ENCODE results near the gene PXDC1.
"Not testable (repeated sequence)": the region's sequence is repeated elsewhere in the genome, so short reads cannot be mapped to it uniquely, and the experiment has no call there.

PXDC1 gene

DNA sequence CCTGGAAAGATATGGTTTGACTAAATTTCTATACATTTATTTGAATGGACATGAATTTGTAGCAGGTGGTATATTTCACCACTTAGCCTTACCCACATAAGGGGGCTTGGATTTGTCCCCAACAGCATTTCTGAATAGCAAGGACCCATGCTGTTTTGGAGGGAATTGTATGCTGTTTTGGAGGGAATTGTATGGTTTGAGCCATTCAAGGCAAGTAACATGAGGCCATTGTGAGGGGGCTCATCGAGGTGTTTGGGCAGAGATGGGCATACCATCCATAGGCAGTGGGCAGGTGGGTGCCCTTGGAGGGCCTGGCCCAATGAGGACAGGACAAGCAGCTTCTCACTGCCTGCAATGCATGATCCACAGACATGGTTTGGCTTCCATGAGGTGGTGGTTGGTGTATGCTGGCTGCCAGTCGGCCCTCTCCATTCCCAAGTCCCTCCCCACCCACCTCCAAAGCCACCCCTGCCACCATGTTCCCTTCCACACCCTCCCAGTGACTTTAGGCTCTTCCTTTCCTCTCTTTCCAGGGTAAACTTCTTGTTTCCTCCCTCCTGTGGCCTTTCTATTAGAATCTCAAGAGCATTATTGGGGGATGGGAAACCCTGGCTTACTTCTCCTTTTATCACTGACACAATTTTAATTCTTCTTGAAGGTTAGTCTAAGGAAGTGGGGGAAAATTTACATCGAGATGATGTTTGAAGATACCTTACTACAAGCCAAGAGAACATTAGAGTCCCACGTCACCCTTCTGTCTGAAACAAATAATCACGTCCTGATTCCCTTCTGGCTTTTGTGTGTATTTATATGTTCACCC, 13.2 kb upstream of the PXDC1 start:
- DNase-seq (ENCODE audit: low read depth in 2 of 2, low spot score in 1 of 2) = no peak

GRCh38 chr6:3762852-3763251, 11.3 kb upstream of the PXDC1 start:
- DNase-seq (ENCODE audit: low read depth in 2 of 2, low spot score in 1 of 2) = no peak

- DNase-seq (ENCODE audit: low read depth in 2 of 2, low spot score in 1 of 2) = no peak
Observed at GRCh38 chr6:3762359-3762758, 10.8 kb upstream of the PXDC1 start.

GRCh38 chr6:3761989-3762270, 10.4 kb upstream of the PXDC1 start:
- DNase-seq (ENCODE audit: low read depth in 2 of 2, low spot score in 1 of 2) = no peak

DNA sequence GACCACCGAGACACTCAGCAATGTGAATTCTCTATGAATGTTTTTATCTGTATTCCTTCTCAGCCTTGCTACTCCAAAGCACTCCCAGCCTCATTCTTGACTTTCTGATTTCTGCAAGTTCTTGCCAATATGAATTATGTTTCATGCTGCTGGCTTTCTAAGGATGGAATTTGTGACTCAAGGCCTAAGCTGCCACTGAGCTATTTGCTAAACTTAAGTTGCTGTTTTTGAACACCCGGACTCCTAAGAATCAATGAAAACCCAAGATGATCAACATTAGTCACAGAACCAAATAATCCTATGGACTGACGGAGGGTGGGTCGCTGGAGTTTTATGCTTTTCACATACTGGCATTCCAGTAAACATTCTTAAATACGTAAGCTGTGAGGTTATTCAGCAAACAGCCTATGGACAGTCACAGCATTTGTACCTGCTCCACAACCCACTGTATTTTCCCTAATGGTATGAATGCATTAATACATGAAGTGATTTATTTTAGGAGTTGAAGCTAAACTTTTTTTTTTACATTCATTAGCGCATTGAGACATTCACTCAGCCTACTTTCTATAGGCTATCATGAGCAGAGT, 8.2 kb upstream of the PXDC1 start:
- DNase-seq (ENCODE audit: low read depth in 2 of 2, low spot score in 1 of 2) = no peak

DNA sequence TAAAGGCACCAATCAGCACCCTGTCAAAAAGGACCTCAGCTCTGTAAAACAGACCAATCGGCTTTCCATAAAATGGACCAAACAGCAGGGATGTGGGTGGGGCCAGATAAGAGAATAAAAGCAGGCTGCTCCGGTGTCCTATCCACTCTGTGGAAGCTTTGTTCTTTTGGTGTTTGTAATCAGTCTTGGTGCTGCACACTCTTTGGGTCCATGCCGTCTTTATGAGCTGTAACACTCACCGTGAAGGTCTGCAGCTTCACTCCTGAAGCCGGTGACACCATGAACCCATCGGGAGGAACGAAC, 7.3 kb upstream of the PXDC1 start:
- DNase-seq (ENCODE audit: low read depth in 2 of 2, low spot score in 1 of 2) = no peak

- not testable (repeated sequence) for DNase-seq (ENCODE audit: low read depth in 2 of 2, low spot score in 1 of 2)
Observed at GRCh38 chr6:3757998-3758841, 6.7 kb upstream of the PXDC1 start.

- DNase-seq (ENCODE audit: low read depth in 2 of 2, low spot score in 1 of 2) = no peak
Observed at GRCh38 chr6:3757241-3757641, 5.7 kb upstream of the PXDC1 start.

- no peak for DNase-seq (ENCODE audit: low read depth in 2 of 2, low spot score in 1 of 2)
Observed at GRCh38 chr6:3756546-3756945, 5.0 kb upstream of the PXDC1 start.

GRCh38 chr6:3755637-3756545, 4.4 kb upstream of the PXDC1 start:
- DNase-seq (ENCODE audit: low read depth in 2 of 2, low spot score in 1 of 2) = no peak

DNA sequence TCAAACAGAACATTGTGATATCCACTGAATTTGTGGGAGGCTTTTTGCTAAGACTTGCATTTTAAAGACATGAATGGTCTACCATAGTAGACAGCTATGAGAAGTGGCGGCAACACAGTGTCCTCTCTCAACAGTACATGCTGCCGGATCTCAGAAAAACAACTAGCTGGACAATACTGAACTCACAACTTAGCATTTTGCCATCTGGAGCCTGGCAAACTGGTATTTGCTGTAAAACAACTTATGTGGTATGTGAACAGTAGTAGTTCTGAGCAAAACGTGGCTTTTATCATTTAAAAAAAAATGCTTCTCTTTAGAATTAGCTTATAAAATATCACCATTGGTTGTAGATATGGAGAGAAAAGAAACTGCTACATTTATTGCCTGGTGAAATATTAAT, 3.3 kb upstream of the PXDC1 start:
- no peak for DNase-seq (ENCODE audit: low read depth in 2 of 2, low spot score in 1 of 2)

GRCh38 chr6:3754032-3754725, 2.7 kb upstream of the PXDC1 start:
- DNase-seq (ENCODE audit: low read depth in 2 of 2, low spot score in 1 of 2) = not testable (repeated sequence)

DNA sequence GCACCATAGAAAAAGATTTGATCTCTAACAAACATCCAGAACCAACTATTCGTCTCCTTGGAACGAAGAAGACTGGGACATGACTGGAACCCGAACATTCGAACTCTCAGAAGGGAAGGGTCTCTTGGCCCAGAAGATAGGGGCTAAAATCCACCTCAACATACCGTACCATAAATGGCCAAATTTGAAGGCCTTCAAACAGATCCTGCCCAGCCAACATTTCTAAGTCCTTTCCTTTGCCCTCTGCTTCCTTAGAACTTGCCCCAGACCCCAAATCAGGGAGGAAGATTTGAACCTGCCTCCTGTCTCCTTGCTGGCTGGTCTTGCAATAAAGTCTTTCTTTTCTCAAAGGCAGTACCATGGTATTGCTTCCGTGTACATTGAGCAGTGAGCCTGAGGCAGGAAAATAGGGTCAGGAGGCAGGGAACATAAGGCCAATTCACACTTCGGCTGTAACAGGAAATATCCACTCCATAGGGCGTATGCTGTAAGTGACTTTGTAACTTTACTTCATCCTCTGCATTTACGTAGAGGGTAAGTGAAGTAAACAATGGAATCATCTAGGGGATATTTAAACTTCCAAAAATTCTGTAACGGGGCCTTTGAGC, 1.8 kb upstream of the PXDC1 start:
- DNase-seq (ENCODE audit: low read depth in 2 of 2, low spot score in 1 of 2) = no peak

DNA sequence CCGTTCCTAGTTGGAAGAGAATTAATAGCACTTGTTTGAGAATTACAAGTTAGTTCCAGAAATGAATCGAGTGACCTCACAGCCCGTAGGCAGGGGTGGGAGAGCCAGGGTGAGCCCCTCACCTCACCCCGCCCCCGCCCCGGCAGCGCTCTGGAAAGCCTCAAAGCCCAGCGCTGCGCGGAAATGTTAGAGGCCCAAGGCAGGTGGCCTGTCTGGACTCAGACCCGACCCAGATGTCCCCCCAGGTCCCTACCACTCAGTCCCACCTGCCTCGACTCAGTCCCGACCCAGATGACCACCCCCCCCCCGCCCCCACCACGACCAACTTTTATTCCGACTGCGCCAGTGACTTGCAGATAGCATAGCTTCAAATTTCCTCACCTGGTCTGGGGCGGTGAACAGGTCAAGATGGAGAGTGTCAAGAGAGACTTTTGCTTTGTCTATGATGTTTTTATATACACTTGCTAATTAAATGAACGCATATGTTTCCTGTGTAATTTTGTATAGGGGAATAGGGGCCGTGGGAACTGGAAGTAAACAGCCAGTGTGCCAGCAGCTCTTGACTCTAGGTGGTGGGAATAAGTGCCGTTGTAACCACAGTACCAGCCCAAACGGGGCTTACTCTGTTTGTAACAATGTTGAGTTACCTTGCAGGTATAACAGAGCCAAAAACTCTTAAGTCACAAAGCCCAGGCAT, 1.2 kb upstream of the PXDC1 start:
- no peak for DNase-seq (ENCODE audit: low read depth in 2 of 2, low spot score in 1 of 2)

GRCh38 chr6:3751730-3752530, 417 bp upstream of the PXDC1 start:
- DNase-seq (ENCODE audit: low read depth in 2 of 2, low spot score in 1 of 2) = peak in 1 of 2 donors; percentile 32

DNA sequence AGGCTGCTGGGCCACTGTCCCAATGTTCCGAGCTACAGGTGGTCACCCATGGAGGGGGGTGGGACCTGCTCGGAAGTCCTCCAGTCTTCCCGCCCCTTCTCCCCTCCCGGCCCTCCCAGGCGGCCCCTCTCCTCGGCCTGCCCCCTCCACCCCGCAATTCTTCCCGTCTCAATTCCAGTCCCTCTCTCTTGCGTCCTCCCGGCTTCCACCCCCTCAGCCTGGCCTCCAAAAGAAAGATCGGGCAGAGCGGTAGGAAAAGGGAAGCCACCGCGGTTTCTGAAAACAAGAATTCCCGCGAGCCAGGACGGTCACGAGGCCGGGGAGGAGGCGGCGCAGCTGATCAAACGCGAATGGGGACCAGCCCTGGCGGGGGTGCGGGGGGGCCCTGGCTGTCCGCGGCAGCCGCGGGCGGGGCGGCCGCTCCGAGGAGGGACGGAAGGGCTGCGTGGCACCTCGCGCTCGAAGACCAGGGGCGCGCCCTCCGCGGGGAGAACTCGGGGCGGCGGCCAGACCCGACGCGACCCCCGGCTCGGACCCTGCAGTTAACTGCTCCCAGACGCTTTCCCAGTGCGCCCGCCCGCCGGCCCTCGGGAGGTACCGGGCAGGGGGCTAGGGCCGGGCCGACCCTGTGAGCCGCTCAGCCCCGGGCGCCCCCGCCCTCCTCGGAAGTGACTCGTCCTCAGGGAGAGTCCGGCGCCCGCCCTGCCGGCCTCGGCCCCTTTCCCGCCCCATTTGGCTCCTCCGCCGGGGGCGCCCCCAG, 1.0 kb downstream of the PXDC1 start:
- no peak for DNase-seq (ENCODE audit: low read depth in 2 of 2, low spot score in 1 of 2)

- DNase-seq (ENCODE audit: low read depth in 2 of 2, low spot score in 1 of 2) = no peak
Observed at GRCh38 chr6:3749977-3750316, 1.6 kb downstream of the PXDC1 start.

DNA sequence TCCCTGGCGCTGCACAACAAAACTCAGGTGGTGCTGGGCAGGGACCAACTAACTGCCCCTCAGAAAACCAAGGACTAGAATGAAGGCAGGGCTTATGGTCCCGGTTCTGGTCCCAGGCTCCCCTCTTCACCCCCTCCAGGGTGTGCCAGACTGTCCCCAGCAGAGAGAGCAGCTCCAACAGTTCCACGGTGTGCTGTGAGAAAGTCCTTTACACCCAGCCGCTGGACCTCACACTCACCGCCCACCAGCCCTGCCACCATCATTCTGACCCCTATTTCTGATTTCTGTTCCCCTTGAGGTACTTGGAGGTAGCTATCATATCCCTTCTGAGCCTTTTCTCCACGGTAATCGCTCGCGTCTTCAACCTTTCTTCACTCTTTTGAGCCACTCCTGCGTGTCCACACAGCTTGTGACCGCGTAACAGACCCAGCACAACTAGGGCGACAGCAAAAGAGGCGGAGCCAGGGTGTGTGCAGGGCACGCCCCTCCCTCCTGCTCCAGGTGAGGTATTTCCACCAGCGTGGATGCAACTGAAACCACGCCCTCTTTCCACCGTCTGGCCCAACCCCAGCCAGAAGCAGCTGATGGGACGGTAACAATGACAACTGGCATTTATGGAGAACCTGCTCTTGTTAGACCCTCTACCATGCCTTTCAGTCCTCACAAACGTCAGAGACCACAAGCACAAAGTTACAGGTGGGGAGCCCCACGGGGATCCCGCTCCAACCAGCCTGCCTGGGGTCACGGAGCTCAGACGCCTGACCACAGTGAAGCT, 2.3 kb downstream of the PXDC1 start:
- no peak for DNase-seq (ENCODE audit: low read depth in 2 of 2, low spot score in 1 of 2)

Measured in stimulated activated CD8-positive, alpha-beta memory T cell treated with anti-CD3 and anti-CD28 coated beads, Interleukin-4, amount 100 ng/mL, for 1 hour (primary cell).